IPS-15b (cell line): ENCODE data around the gene CWC22.

Experiments
- H3K27me3 ChIP-seq: one replicate; pipeline ENCODE4 v1.6.1; 2013; ENCODE audit warnings: low read length; ENCODE audit not compliant: control insufficient read depth, insufficient read depth
- H3K36me3 ChIP-seq: one replicate; pipeline ENCODE4 v1.6.1; 2013; ENCODE audit warnings: low read length; ENCODE audit not compliant: control insufficient read depth, insufficient read depth
- H3K4me1 ChIP-seq: one replicate; pipeline ENCODE4 v1.6.1; 2013; ENCODE audit warnings: mild to moderate bottlenecking, low read length; ENCODE audit not compliant: control insufficient read depth, insufficient read depth
- H3K4me3 ChIP-seq: one replicate; pipeline ENCODE4 v1.5.1; 2013; ENCODE audit warnings: low read depth, low read length
- H3K9ac ChIP-seq: one replicate; pipeline ENCODE4 v1.6.1; 2013; ENCODE audit warnings: low read depth, mild to moderate bottlenecking, low read length
- H3K9me3 ChIP-seq: one replicate; pipeline ENCODE4 v1.6.1; 2013; ENCODE audit warnings: mild to moderate bottlenecking, low read length; ENCODE audit not compliant: control insufficient read depth, insufficient read depth

Gene CWC22

DNA sequence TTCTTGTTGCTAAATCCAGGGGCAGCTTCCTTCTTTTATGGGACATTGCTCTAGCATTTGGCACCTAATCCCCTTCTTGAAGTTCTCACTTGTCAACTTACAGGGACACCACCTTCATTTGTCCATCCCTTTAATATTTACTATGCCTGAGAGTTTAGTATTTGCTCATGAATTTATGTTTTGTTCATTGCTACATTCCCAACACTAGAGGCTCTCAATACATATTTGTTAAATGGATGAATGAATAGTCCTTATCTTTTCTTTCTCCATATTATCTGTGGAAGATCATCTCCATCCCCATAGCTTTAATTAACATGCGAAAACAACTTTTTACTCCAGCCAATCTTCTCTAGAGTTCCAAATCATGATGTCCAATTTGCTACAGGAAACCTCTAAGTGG is 5.4 kb downstream of the CWC22 start:
- Histone ChIP-seq H3K4me1 (peaks cover 8% of the 10 kb centered on the region), H3K4me3 (no peak overlapping the region), H3K9ac (no peak overlapping the region), H3K36me3 (no peaks in the 10 kb centered on the region), H3K27me3 (no peaks in the 10 kb centered on the region), H3K9me3 (no peaks in the 10 kb centered on the region)

GRCh38 chr2:180000434-180000833 is 6.7 kb downstream of the CWC22 start:
- Histone ChIP-seq H3K4me1 (peaks cover 4% of the 10 kb centered on the region), H3K36me3 (no peaks in the 10 kb centered on the region), H3K4me3 (no peak overlapping the region), H3K9ac (no peak overlapping the region), H3K9me3 (no peaks in the 10 kb centered on the region), H3K27me3 (no peaks in the 10 kb centered on the region)

GRCh38 chr2:179999000-179999399 is 8.1 kb downstream of the CWC22 start:
- Histone ChIP-seq H3K27me3 (no peaks in the 10 kb centered on the region), H3K36me3 (no peaks in the 10 kb centered on the region), H3K4me1 (peaks cover 4% of the 10 kb centered on the region)

GRCh38 chr2:179995741-179996515 is 11.2 kb downstream of the CWC22 start:
- Histone ChIP-seq H3K27me3 (no peaks in the 10 kb centered on the region), H3K9me3 (no peaks in the 10 kb centered on the region), H3K9ac (no peak overlapping the region), H3K4me3 (no peak overlapping the region), H3K36me3 (no peaks in the 10 kb centered on the region), H3K4me1 (peaks cover 3% of the 10 kb centered on the region)

More at GRCh38 chr2:179999000-179999399, 8.1 kb downstream of the CWC22 start:
- no peaks in the 10 kb centered on the region for H3K9me3 ChIP-seq
- no peak overlapping the region for H3K9ac ChIP-seq
- H3K4me3 ChIP-seq = no peak overlapping the region

- Histone ChIP-seq H3K4me3 (no peak overlapping the region), H3K36me3 (no peaks in the 10 kb centered on the region), H3K27me3 (no peaks in the 10 kb centered on the region), H3K9me3 (no peaks in the 10 kb centered on the region), H3K9ac (no peak overlapping the region), H3K4me1 (peaks cover 3% of the 10 kb centered on the region)
Measured at GRCh38 chr2:179991344-179991743, 15.8 kb downstream of the CWC22 start.

DNA sequence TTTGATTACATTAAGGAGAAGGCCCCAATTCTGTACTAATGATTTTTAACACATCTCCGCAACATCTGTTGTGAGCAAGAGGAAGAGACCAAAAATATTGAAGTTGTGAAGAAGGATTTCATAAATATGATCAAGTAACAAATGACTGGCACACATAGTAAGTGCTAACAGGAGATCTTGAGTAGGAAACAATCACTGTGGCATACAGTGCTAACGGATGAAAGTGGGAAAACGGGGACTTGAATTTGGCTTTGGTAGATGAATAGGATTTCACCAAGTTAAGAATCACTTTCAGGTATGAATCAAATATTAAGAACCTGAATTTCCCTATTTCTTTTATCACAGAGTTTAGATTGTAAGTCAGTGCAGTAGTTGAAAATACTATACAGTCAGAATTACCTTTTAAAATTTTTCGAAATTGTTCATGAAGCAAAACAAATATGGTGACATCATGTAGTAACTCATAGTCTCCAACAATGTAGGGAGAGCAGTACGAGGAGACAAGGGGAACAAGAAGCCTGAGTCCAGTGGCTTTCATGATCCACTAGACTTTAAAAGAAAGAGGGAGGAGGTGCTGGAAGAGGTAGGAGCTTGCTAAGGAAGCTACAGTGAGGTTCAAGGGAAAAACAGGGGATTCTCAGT is 16.3 kb downstream of the CWC22 start:
- H3K27me3 ChIP-seq = no peaks in the 10 kb centered on the region
- no peaks in the 10 kb centered on the region for H3K36me3 ChIP-seq
- no peak overlapping the region for H3K4me3 ChIP-seq
- H3K9me3 ChIP-seq = no peaks in the 10 kb centered on the region
- no peak overlapping the region for H3K9ac ChIP-seq
- peaks cover 3% of the 10 kb centered on the region for H3K4me1 ChIP-seq

DNA sequence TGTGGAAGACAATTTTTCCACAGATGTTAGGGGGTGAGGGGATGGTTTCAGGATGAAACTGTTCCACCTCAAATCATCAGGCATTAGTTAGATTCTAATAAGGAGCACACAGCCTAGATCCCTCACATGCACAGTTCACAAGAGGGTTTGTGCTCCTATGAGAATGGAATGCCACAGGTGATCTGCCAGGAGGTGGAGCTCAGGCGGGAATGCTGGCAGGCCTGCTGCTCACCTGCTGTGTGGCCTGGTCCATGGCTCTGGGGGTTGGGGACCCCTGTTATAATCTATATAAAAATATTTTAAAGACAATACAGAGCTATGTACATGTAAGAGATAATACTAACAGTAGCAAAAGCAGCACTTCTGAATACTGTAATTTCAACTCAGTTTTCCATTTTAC is 19.2 kb downstream of the CWC22 start:
- Histone ChIP-seq H3K36me3 (no peaks in the 10 kb centered on the region), H3K27me3 (no peaks in the 10 kb centered on the region), H3K4me1 (peaks cover 3% of the 10 kb centered on the region), H3K9me3 (no peaks in the 10 kb centered on the region), H3K9ac (no peak overlapping the region), H3K4me3 (no peak overlapping the region)

GRCh38 chr2:179985163-179985820 is 21.8 kb downstream of the CWC22 start:
- no peaks in the 10 kb centered on the region for H3K4me1 ChIP-seq
- no peak overlapping the region for H3K4me3 ChIP-seq
- H3K9ac ChIP-seq = no peak overlapping the region
- no peaks in the 10 kb centered on the region for H3K9me3 ChIP-seq
- no peaks in the 10 kb centered on the region for H3K27me3 ChIP-seq
- H3K36me3 ChIP-seq = no peaks in the 10 kb centered on the region

GRCh38 chr2:179983250-179983932 is 23.7 kb downstream of the CWC22 start:
- Histone ChIP-seq H3K36me3 (no peaks in the 10 kb centered on the region), H3K4me3 (no peak overlapping the region)

DNA sequence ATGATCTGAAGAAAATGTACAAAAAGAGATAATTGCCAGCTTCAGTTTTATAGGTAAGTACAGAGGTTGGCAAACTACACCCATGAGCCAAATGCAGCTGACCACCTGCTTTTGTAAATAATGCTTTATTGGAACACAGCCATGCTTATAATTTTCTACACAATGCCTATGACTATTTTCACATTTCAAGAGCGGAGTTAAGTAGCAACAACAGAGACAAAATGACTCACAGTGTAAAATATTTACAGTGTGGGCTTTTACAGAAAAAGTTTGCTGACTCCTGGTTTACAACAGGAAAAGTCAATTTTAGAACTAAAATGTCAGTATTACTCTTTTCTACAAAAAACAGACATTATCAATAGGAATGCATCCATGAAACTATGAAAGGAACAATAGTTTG is 26.0 kb downstream of the CWC22 start:
- no peaks in the 10 kb centered on the region for H3K36me3 ChIP-seq
- no peaks in the 10 kb centered on the region for H3K4me1 ChIP-seq

More at GRCh38 chr2:179983250-179983932, 23.7 kb downstream of the CWC22 start:
- Histone ChIP-seq H3K27me3 (no peaks in the 10 kb centered on the region), H3K4me1 (no peaks in the 10 kb centered on the region), H3K9ac (no peak overlapping the region), H3K9me3 (no peaks in the 10 kb centered on the region)

GRCh38 chr2:179974761-179975160 is 32.3 kb downstream of the CWC22 start:
- Histone ChIP-seq H3K9ac (no peak overlapping the region), H3K27me3 (no peaks in the 10 kb centered on the region), H3K4me3 (no peak overlapping the region), H3K9me3 (no peaks in the 10 kb centered on the region), H3K4me1 (no peaks in the 10 kb centered on the region), H3K36me3 (peaks cover 4% of the 10 kb centered on the region)

More for the DNA sequence above, 26.0 kb downstream of the CWC22 start:
- Histone ChIP-seq H3K9me3 (no peaks in the 10 kb centered on the region), H3K27me3 (no peaks in the 10 kb centered on the region), H3K4me3 (no peak overlapping the region), H3K9ac (no peak overlapping the region)
